Measurements from ENCODE around the gene TOR2A.
"Not testable (repeated sequence)": the region's sequence is repeated elsewhere in the genome, so short reads cannot be mapped to it uniquely, and the experiment has no call there.

Gene TOR2A

GRCh38 chr9:127769101-127769500 lies 34.0 kb upstream of the TOR2A start:
- no peak for DNase-seq (ENCODE audit: low read depth in 1 of 2, low spot score in 1 of 2)

GRCh38 chr9:127768698-127769097 lies 33.6 kb upstream of the TOR2A start:
- no peak for DNase-seq (ENCODE audit: low read depth in 1 of 2, low spot score in 1 of 2)

- no peak for DNase-seq (ENCODE audit: low read depth in 1 of 2, low spot score in 1 of 2)
Measured at GRCh38 chr9:127767909-127768331, 32.8 kb upstream of the TOR2A start.

- no peak for DNase-seq (ENCODE audit: low read depth in 1 of 2, low spot score in 1 of 2)
Measured at GRCh38 chr9:127767410-127767809, 32.3 kb upstream of the TOR2A start.

- DNase-seq (ENCODE audit: low read depth in 1 of 2, low spot score in 1 of 2): no peak
Measured at GRCh38 chr9:127765418-127765817, 30.3 kb upstream of the TOR2A start.

- no peak for DNase-seq (ENCODE audit: low read depth in 1 of 2, low spot score in 1 of 2)
Measured at GRCh38 chr9:127763918-127764384, 28.9 kb upstream of the TOR2A start.

- DNase-seq (ENCODE audit: low read depth in 1 of 2, low spot score in 1 of 2): no peak
Measured at GRCh38 chr9:127762111-127762676, 27.1 kb upstream of the TOR2A start.

- DNase-seq (ENCODE audit: low read depth in 1 of 2, low spot score in 1 of 2): no peak
Measured at GRCh38 chr9:127761491-127761956, 26.4 kb upstream of the TOR2A start.

- no peak for DNase-seq (ENCODE audit: low read depth in 1 of 2, low spot score in 1 of 2)
Measured at GRCh38 chr9:127761061-127761460, 26.0 kb upstream of the TOR2A start.

- DNase-seq (ENCODE audit: low read depth in 1 of 2, low spot score in 1 of 2): no peak
Measured at GRCh38 chr9:127758843-127759242, 23.7 kb upstream of the TOR2A start.

- not testable (repeated sequence) for DNase-seq (ENCODE audit: low read depth in 1 of 2, low spot score in 1 of 2)
Measured at GRCh38 chr9:127756776-127757175, 21.7 kb upstream of the TOR2A start.

GRCh38 chr9:127756233-127756632 lies 21.1 kb upstream of the TOR2A start:
- no peak for DNase-seq (ENCODE audit: low read depth in 1 of 2, low spot score in 1 of 2)

- no peak for DNase-seq (ENCODE audit: low read depth in 1 of 2, low spot score in 1 of 2)
Measured at GRCh38 chr9:127755061-127756060, 20.3 kb upstream of the TOR2A start.

- no peak for DNase-seq (ENCODE audit: low read depth in 1 of 2, low spot score in 1 of 2)
Measured at GRCh38 chr9:127754099-127755060, 19.3 kb upstream of the TOR2A start.

GRCh38 chr9:127753622-127754021 lies 18.5 kb upstream of the TOR2A start:
- DNase-seq (ENCODE audit: low read depth in 1 of 2, low spot score in 1 of 2): no peak

GRCh38 chr9:127753148-127753547 lies 18.1 kb upstream of the TOR2A start:
- DNase-seq (ENCODE audit: low read depth in 1 of 2, low spot score in 1 of 2): no peak

GRCh38 chr9:127751269-127752054 lies 16.4 kb upstream of the TOR2A start:
- DNase-seq (ENCODE audit: low read depth in 1 of 2, low spot score in 1 of 2): no peak

- DNase-seq (ENCODE audit: low read depth in 1 of 2, low spot score in 1 of 2): no peak
Measured at GRCh38 chr9:127749090-127749787, 14.1 kb upstream of the TOR2A start.

GRCh38 chr9:127746959-127747569 lies 12.0 kb upstream of the TOR2A start:
- DNase-seq (ENCODE audit: low read depth in 1 of 2, low spot score in 1 of 2): no peak
